WTC11 (cell line): ENCODE measurements around the gene NRXN2. TPM values are rescaled to one million over a fixed set of nuclear protein-coding genes. Genes with fewer than 3 reads are reported as not detected.

Experiments
- ATAC-seq: fragments of 200-7000 bp; cut with Tn5 transposase; 2 replicates; pipeline ENCODE4 v1.10.0; 2021; ENCODE audit warnings: mild to moderate bottlenecking, moderate library complexity
- CTCF ChIA-PET: fragments of 300-600 bp; sonication (Branson Sonifier 250); formaldehyde crosslinking; loops from one replicate; lab custom pipeline; 2021; ENCODE audit warnings: antibody characterized with exemption; lab: Charles Lee
- POLR2A ChIA-PET: fragments of 350-600 bp; sonication (Branson Sonifier 250); formaldehyde crosslinking; loops from one replicate; lab custom pipeline; 2021; ENCODE audit warnings: antibody characterized with exemption; lab: Charles Lee
- DNase-seq: peaks from one replicate; pipeline ENCODE4 v3.0.0; 2021; ENCODE audit warnings: low spot score
- H3K27ac Mint-ChIP-seq: 2 replicates; pipeline ENCODE4 v1.8.0; 2021; ENCODE audit warnings: mixed read lengths
- H3K27me3 Mint-ChIP-seq: 2 replicates; pipeline ENCODE4 v1.8.0; 2021; ENCODE audit warnings: low read depth, mild to moderate bottlenecking, moderate library complexity, mixed read lengths
- H3K36me3 Mint-ChIP-seq: 2 replicates; pipeline ENCODE4 v1.8.0; 2021; ENCODE audit warnings: mixed read lengths
- H3K4me1 Mint-ChIP-seq: 2 replicates; pipeline ENCODE4 v1.8.0; 2022; ENCODE audit warnings: mixed read lengths
- H3K4me3 Mint-ChIP-seq: 2 replicates; pipeline ENCODE4 v1.8.0; 2021; ENCODE audit warnings: mild to moderate bottlenecking, moderate library complexity, mixed read lengths
- H3K9me3 Mint-ChIP-seq: 2 replicates; pipeline ENCODE4 v1.8.0; 2021; ENCODE audit warnings: mixed read lengths
- ATF1 ChIP-seq: sonication (generic); formaldehyde crosslinking; IDR thresholded peaks from 2 replicates; pipeline ENCODE4 v1.8.1; 2023; ENCODE audit warnings: mild to moderate bottlenecking, moderate library complexity, missing genetic modification reagents
- CREB1 ChIP-seq: sonication (generic); formaldehyde crosslinking; IDR thresholded peaks from 2 replicates; pipeline ENCODE4 v1.8.0; 2023; ENCODE audit warnings: mild to moderate bottlenecking, missing genetic modification reagents
- ELF4 ChIP-seq: sonication (generic); formaldehyde crosslinking; IDR thresholded peaks from 2 replicates; pipeline ENCODE4 v1.8.1; 2022; ENCODE audit warnings: low read depth, mild to moderate bottlenecking, moderate library complexity, missing genetic modification reagents
- GABPB1 ChIP-seq: sonication (generic); formaldehyde crosslinking; IDR thresholded peaks from 2 replicates; pipeline ENCODE4 v1.8.1; 2023; ENCODE audit warnings: mild to moderate bottlenecking, missing genetic modification reagents
- JUN ChIP-seq: sonication (generic); formaldehyde crosslinking; IDR thresholded peaks from 2 replicates; pipeline ENCODE4 v1.8.0; 2023; ENCODE audit warnings: mild to moderate bottlenecking, missing genetic modification reagents
- MAX ChIP-seq: sonication (generic); formaldehyde crosslinking; IDR thresholded peaks from 2 replicates; pipeline ENCODE4 v1.8.0; 2022; ENCODE audit warnings: mild to moderate bottlenecking, missing genetic modification reagents
- MYBL2 ChIP-seq: sonication (generic); formaldehyde crosslinking; IDR thresholded peaks from 2 replicates; pipeline ENCODE4 v1.8.1; 2023; ENCODE audit warnings: mild to moderate bottlenecking, moderate library complexity, missing genetic modification reagents
- NR2C2 ChIP-seq: sonication (generic); formaldehyde crosslinking; IDR thresholded peaks from 2 replicates; pipeline ENCODE4 v1.8.0; 2022; ENCODE audit warnings: mild to moderate bottlenecking, missing genetic modification reagents
- OVOL2 ChIP-seq: fragments of 250-450 bp; sonication (Bioruptor Pico); IDR thresholded peaks from 2 replicates; pipeline ENCODE4 v1.9.0; 2021; ENCODE audit warnings: mild to moderate bottlenecking, borderline replicate concordance
- SOX15 ChIP-seq: fragments of 250-450 bp; sonication (Bioruptor Pico); IDR thresholded peaks from 2 replicates; pipeline ENCODE4 v1.9.0; 2021; ENCODE audit warnings: mild to moderate bottlenecking
- SP1 ChIP-seq: sonication (generic); formaldehyde crosslinking; conservative IDR thresholded peaks from 2 replicates; pipeline ENCODE4 v1.8.1; 2022; ENCODE audit warnings: missing genetic modification reagents
- TP53 ChIP-seq: sonication (generic); formaldehyde crosslinking; IDR thresholded peaks from 2 replicates; pipeline ENCODE4 v1.8.1; 2023; ENCODE audit warnings: mild to moderate bottlenecking, missing genetic modification reagents
- ZBTB21 ChIP-seq: sonication (generic); formaldehyde crosslinking; IDR thresholded peaks from 2 replicates; pipeline ENCODE4 v1.8.1; 2023; ENCODE audit warnings: mild to moderate bottlenecking, missing genetic modification reagents, borderline replicate concordance
- ZMAT4 ChIP-seq: fragments of 250-450 bp; sonication (Bioruptor Pico); IDR thresholded peaks from 2 replicates; pipeline ENCODE4 v1.9.0; 2021; ENCODE audit warnings: mild to moderate bottlenecking
- ZNF138 ChIP-seq: sonication (generic); formaldehyde crosslinking; conservative IDR thresholded peaks from 2 replicates; pipeline ENCODE4 v1.8.1; 2022; ENCODE audit warnings: mild to moderate bottlenecking, moderate library complexity, missing genetic modification reagents
- ZNF317 ChIP-seq: sonication (generic); formaldehyde crosslinking; IDR thresholded peaks from 2 replicates; pipeline ENCODE4 v1.8.1; 2023; ENCODE audit warnings: low read depth, mild to moderate bottlenecking, moderate library complexity, missing genetic modification reagents, borderline replicate concordance
- ZNF416 ChIP-seq: fragments of 250-450 bp; sonication (Bioruptor Pico); IDR thresholded peaks from 2 replicates; pipeline ENCODE4 v1.9.0; 2021; ENCODE audit warnings: mild to moderate bottlenecking, inconsistent platforms
- total RNA-seq: library from RNA; stranded (reverse); gene quantifications from 3 replicates; pipeline ENCODE4 v1.2.3, GENCODE V29; 2021
- TF ChIP-seq, protein P1 (sequence below): sonication (generic); formaldehyde crosslinking; IDR thresholded peaks from 2 replicates; pipeline ENCODE4 v1.8.0; 2022; ENCODE audit warnings: missing genetic modification reagents
- TF ChIP-seq, protein P2 (sequence below): sonication (generic); formaldehyde crosslinking; IDR thresholded peaks from 2 replicates; pipeline ENCODE4 v1.8.1; 2022; ENCODE audit warnings: mild to moderate bottlenecking, missing genetic modification reagents, moderate library complexity, borderline replicate concordance
- TF ChIP-seq, protein P3 (sequence below): sonication (generic); formaldehyde crosslinking; IDR thresholded peaks from 2 replicates; pipeline ENCODE4 v1.8.0; 2022; ENCODE audit warnings: mild to moderate bottlenecking, missing genetic modification reagents

Gene NRXN2
- total RNA-seq, 1 experiment from 2014 or later, result 8.6 TPM

DNA sequence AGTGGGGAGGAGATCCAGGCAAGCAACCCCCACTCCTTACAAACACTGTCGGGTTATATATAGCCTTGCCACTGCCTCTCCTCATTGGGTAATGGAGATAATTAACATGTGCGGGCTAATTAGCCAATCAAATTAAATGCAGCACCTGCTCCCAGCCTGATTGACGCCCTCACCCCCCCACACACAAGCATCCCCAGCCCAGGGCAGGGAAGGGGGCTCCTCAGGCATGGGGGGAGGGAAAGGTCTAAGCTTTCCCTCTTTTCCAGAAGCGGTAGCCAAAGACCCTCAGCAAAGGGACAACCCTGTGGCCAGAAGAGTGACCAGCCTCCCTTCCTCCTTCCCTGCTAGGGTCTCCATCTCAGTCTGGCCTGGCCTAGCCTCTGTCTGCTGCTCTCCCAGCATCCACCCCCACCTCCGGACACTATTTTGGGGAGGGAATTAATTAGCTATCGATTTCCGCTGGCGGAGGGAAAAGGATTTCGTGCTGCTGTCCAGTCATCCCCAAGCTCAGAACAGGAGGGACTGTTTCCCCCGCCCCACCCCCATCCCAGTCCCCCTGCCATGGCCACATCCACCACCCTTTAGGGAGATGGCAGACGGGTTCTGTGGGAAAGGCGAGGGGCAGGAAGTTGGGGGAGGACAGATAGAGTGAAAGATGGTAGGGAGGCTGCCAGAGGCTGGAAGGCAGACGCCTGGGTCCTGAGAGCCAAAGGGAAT, 7.1 kb downstream of the NRXN2 start (continued):
- TF ChIP-seq, protein P1, sequence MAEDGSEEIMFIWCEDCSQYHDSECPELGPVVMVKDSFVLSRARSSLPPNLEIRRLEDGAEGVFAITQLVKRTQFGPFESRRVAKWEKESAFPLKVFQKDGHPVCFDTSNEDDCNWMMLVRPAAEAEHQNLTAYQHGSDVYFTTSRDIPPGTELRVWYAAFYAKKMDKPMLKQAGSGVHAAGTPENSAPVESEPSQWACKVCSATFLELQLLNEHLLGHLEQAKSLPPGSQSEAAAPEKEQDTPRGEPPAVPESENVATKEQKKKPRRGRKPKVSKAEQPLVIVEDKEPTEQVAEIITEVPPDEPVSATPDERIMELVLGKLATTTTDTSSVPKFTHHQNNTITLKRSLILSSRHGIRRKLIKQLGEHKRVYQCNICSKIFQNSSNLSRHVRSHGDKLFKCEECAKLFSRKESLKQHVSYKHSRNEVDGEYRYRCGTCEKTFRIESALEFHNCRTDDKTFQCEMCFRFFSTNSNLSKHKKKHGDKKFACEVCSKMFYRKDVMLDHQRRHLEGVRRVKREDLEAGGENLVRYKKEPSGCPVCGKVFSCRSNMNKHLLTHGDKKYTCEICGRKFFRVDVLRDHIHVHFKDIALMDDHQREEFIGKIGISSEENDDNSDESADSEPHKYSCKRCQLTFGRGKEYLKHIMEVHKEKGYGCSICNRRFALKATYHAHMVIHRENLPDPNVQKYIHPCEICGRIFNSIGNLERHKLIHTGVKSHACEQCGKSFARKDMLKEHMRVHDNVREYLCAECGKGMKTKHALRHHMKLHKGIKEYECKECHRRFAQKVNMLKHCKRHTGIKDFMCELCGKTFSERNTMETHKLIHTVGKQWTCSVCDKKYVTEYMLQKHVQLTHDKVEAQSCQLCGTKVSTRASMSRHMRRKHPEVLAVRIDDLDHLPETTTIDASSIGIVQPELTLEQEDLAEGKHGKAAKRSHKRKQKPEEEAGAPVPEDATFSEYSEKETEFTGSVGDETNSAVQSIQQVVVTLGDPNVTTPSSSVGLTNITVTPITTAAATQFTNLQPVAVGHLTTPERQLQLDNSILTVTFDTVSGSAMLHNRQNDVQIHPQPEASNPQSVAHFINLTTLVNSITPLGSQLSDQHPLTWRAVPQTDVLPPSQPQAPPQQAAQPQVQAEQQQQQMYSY (CRISPR knock-in tag), result no peak
- TF ChIP-seq SP1 (CRISPR knock-in tag) (no peak), OVOL2 (no peak), ELF4 (CRISPR knock-in tag) (no peak)

DNA sequence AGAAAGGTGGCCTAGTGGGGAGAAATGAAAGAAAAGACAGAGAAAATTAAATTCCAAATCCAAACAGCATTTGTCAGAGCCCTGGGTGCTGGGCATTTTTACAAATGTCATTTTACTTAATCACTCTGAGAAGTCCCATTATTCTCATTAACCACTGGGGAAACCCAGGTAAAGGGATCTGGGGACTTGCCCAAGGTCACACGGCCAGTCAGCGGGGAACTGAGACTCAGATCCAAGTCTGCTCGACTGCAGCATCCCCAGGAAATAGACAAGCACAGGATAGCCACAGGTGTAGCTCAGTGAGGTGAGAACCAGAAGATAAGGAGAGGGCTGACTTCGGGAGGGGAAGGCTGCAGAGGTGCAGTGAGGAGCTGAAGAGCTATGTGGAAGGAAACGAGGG, 7.9 kb downstream of the NRXN2 start:
- CTCF ChIA-PET, result interaction anchor here (0.8 to 6.0 kb wide), 11 partner anchors 10 to 266 kb away, joined by 3 to 56 read pairs (median 7); partner anchors contain the start of genes RASGRP2 and SF1
- no peak for TF ChIP-seq GABPB1 (CRISPR knock-in tag)
- TF ChIP-seq ATF1 (CRISPR knock-in tag), result no peak
- TF ChIP-seq SOX15 (CRISPR knock-in tag), result no peak
- TF ChIP-seq NR2C2, result no peak
- no peak for TF ChIP-seq CREB1 (CRISPR knock-in tag)
- no peak for TF ChIP-seq ZNF317
- TF ChIP-seq, protein P2, sequence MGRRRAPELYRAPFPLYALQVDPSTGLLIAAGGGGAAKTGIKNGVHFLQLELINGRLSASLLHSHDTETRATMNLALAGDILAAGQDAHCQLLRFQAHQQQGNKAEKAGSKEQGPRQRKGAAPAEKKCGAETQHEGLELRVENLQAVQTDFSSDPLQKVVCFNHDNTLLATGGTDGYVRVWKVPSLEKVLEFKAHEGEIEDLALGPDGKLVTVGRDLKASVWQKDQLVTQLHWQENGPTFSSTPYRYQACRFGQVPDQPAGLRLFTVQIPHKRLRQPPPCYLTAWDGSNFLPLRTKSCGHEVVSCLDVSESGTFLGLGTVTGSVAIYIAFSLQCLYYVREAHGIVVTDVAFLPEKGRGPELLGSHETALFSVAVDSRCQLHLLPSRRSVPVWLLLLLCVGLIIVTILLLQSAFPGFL (CRISPR knock-in tag), result no peak
- no peak for TF ChIP-seq MAX (CRISPR knock-in tag)
- TF ChIP-seq ZNF138 (CRISPR knock-in tag), result no peak
- TF ChIP-seq ZMAT4 (CRISPR knock-in tag), result no peak
- Mint-ChIP-seq H3K36me3 (no peaks in the 10 kb centered on the region), H3K4me3 (no peak overlapping the region), H3K27me3 (peaks cover 82% of the 10 kb centered on the region), H3K9me3 (no peaks in the 10 kb centered on the region), H3K27ac (no peak overlapping the region), H3K4me1 (peaks cover 53% of the 10 kb centered on the region)
- DNase-seq (no peak), ATAC-seq (no peak)
- POLR2A ChIA-PET, result interaction anchor here (0.6 kb wide), 1 partner anchor 19 kb away, joined by 5 read pairs; no protein-coding TSS in a partner anchor

DNA sequence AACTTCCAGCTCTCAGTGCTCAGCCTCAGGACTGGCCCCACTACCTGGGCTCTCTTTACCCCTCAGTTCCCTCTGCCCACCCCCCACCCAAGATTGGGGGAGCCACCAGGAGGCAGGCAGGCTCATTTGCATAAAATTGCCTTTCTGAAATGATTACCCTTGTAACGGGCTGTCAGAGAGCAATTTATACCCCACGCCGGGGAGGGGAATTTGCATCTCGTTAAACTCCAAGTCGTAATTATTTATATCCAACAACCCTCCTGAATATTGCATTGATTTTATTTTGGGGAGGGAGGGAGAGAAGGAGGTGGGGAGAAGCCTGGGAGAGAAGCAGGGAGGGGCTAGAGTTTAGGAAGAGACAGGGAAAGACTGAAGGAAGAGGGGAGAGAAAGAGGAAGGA, 8.3 kb downstream of the NRXN2 start:
- Mint-ChIP-seq H3K36me3 (no peaks in the 10 kb centered on the region), H3K9me3 (no peaks in the 10 kb centered on the region), H3K27me3 (peaks cover 81% of the 10 kb centered on the region), H3K27ac (no peak overlapping the region), H3K4me1 (peaks cover 54% of the 10 kb centered on the region), H3K4me3 (peak overlapping the region; percentile 62)
- DNase-seq (no peak), ATAC-seq (no peak)
- ChIA-PET POLR2A (interaction anchor here (0.9 kb wide), 1 partner anchor 28 kb away, joined by 3 read pairs; no protein-coding TSS in a partner anchor), CTCF (interaction anchor here (1.2 to 6.0 kb wide), 7 partner anchors 10 to 64 kb away, joined by 3 to 56 read pairs (median 7); partner anchors contain the start of gene RASGRP2)
- no peak for TF ChIP-seq SOX15 (CRISPR knock-in tag)
- no peak for TF ChIP-seq MYBL2 (CRISPR knock-in tag)
- TF ChIP-seq TP53 (CRISPR knock-in tag), result no peak
- TF ChIP-seq, protein P3, sequence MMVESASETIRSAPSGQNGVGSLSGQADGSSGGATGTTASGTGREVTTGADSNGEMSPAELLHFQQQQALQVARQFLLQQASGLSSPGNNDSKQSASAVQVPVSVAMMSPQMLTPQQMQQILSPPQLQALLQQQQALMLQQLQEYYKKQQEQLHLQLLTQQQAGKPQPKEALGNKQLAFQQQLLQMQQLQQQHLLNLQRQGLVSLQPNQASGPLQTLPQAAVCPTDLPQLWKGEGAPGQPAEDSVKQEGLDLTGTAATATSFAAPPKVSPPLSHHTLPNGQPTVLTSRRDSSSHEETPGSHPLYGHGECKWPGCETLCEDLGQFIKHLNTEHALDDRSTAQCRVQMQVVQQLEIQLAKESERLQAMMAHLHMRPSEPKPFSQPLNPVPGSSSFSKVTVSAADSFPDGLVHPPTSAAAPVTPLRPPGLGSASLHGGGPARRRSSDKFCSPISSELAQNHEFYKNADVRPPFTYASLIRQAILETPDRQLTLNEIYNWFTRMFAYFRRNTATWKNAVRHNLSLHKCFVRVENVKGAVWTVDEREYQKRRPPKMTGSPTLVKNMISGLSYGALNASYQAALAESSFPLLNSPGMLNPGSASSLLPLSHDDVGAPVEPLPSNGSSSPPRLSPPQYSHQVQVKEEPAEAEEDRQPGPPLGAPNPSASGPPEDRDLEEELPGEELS (CRISPR knock-in tag), result no peak
- TF ChIP-seq ZBTB21 (CRISPR knock-in tag), result no peak
- TF ChIP-seq NR2C2, result no peak
- no peak for TF ChIP-seq ZNF416 (CRISPR knock-in tag)
- no peak for TF ChIP-seq JUN (CRISPR knock-in tag)
